OCI-LY3 (cell line): ENCODE results near the gene TUBGCP3.

ENCODE experiments used
- CTCF ChIP-seq: fragments of 200-600, 300-600 bp; sonication (generic); IDR thresholded peaks from 2 replicates; pipeline ENCODE4 v1.5.1; 2014; ENCODE audit warnings: antibody characterized with exemption, low read length, low read depth
- EZH2phosphoT487 ChIP-seq: fragments of 200-600 bp; shearing (Covaris generic); IDR thresholded peaks from 2 replicates; pipeline ENCODE4 v1.6.1; 2018; ENCODE audit warnings: antibody characterized with exemption, mixed run types, low read depth

- no peak for TF ChIP-seq CTCF
- TF ChIP-seq EZH2phosphoT487 = no peak
These were observed 34.4 kb upstream of the TUBGCP3 start for GRCh38 chr13:112622375-112622774.
